ENCODE measurements around the gene CHCHD10. TPM values are rescaled to one million over a fixed set of nuclear protein-coding genes. Genes with fewer than 3 reads are reported as not detected.

Gene CHCHD10
- total RNA-seq, 1 experiment from 2014 or later, result 43.5 TPM

GRCh38 chr22:23772649-23773473 is 5.1 kb upstream of the CHCHD10 start, which contains the start of gene MMP11:
TSS of gene MMP11 (plus strand) at chr22:23772849. CDS start at chr22:23772871, 22 bp downstream.
- peak in 1 of 2 experiments; percentile 30 for DNase-seq
- H3K4me2 ChIP-seq, result peak within 1 kb of the TSS; percentile 90
- peak within 1 kb of the TSS; percentile 51; the same call in 1 of the 2 replicates for H3K4me3 ChIP-seq
- CTCF ChIA-PET, result interaction anchor here (1.0 kb wide), 1 partner anchor 85 kb away, joined by 9 read pairs; the partner anchor contains the start of gene SLC2A11
- no peaks in the 10 kb centered on the region for H3K27me3 ChIP-seq (ENCODE audit: insufficient read depth, low read depth)
- POLR2A ChIA-PET (ENCODE audit: unreplicated experiment), result interaction anchor here (0.6 kb wide), 1 partner anchor 22 kb away, joined by 3 read pairs; the partner anchor contains the start of gene ZNF70
- no peak within 1 kb of the TSS for H3K27ac ChIP-seq
- H3K9me3 ChIP-seq (ENCODE audit: insufficient read depth, low read depth), result no peaks in the 10 kb centered on the region
- BruUV-seq (replicated peaks), result no TSS peak
- intact Hi-C loops (cut with micrococcal nuclease; ENCODE audit: unreplicated experiment), result no loop called here
- peaks cover 3% of the 10 kb centered on the region; the same call in 1 of the 2 replicates for H3K4me1 ChIP-seq (replicated peaks; ENCODE audit: insufficient read depth)
- peak within 1 kb of the TSS; percentile 74; the same call in 1 of the 2 replicates for H2AFZ ChIP-seq
- peaks cover 31% of the 10 kb centered on the region; the same call in 1 of the 2 replicates for H3F3A ChIP-seq (ENCODE audit: insufficient read depth, low read depth)
- no peaks in the 10 kb centered on the region for H3K79me2 ChIP-seq (ENCODE audit: low read depth)
- H3K9me2 ChIP-seq (ENCODE audit: insufficient read depth), result no peaks in the 10 kb centered on the region
- no peaks in the 10 kb centered on the region for H4K20me1 ChIP-seq (ENCODE audit: insufficient read depth)
- no peak for TF ChIP-seq EZH2 (IDR thresholded peaks at IDR 0.05; ENCODE audit: low read depth)
- TF ChIP-seq, protein P1, sequence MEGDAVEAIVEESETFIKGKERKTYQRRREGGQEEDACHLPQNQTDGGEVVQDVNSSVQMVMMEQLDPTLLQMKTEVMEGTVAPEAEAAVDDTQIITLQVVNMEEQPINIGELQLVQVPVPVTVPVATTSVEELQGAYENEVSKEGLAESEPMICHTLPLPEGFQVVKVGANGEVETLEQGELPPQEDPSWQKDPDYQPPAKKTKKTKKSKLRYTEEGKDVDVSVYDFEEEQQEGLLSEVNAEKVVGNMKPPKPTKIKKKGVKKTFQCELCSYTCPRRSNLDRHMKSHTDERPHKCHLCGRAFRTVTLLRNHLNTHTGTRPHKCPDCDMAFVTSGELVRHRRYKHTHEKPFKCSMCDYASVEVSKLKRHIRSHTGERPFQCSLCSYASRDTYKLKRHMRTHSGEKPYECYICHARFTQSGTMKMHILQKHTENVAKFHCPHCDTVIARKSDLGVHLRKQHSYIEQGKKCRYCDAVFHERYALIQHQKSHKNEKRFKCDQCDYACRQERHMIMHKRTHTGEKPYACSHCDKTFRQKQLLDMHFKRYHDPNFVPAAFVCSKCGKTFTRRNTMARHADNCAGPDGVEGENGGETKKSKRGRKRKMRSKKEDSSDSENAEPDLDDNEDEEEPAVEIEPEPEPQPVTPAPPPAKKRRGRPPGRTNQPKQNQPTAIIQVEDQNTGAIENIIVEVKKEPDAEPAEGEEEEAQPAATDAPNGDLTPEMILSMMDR (conservative IDR thresholded peaks at IDR 0.05), result no peak
- H3K36me3 ChIP-seq (ENCODE audit: low read depth), result no peaks in the 10 kb centered on the region

DNA sequence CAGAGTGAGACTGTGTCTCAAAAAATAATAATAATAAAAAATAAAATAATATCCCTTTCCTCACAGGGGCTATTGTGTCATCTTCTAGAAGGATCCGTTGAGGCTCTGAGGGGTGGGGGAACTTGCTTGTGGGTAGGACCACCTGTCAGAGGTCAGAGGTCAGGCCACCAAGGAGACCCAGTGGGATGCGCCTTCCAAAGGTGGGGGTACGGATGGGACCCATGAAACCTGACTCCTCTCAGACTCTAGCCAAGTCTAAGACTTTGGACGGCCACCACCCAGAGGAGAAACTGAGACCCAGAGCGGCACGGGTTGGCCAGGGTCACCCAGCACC is 4.5 kb upstream of the CHCHD10 start:
- intact Hi-C loops (cut with micrococcal nuclease; ENCODE audit: unreplicated experiment), result no loop called here
- Histone ChIP-seq H3K9me2 (ENCODE audit: insufficient read depth) (no peaks in the 10 kb centered on the region), H3F3A (ENCODE audit: insufficient read depth, low read depth) (peaks cover 31% of the 10 kb centered on the region; the same call in 1 of the 2 replicates), H3K27me3 (ENCODE audit: insufficient read depth, low read depth) (no peaks in the 10 kb centered on the region), H4K20me1 (ENCODE audit: insufficient read depth) (no peaks in the 10 kb centered on the region), H3K4me2 (peak overlapping the region; percentile 90), H3K79me2 (ENCODE audit: low read depth) (peaks cover under 1% of the 10 kb centered on the region; the same call in 1 of the 2 replicates), H3K4me1 (replicated peaks; ENCODE audit: insufficient read depth) (peaks cover 3% of the 10 kb centered on the region; the same call in 1 of the 2 replicates), H3K9me3 (ENCODE audit: insufficient read depth, low read depth) (no peaks in the 10 kb centered on the region), H3K27ac (no peak overlapping the region), H2AFZ (peak overlapping the region; percentile 74; the same call in 1 of the 2 replicates), H3K36me3 (ENCODE audit: low read depth) (no peaks in the 10 kb centered on the region), H3K4me3 (peak overlapping the region; percentile 51; the same call in 1 of the 2 replicates)
- CTCF ChIA-PET, result interaction anchor here (1.0 kb wide), 1 partner anchor 85 kb away, joined by 9 read pairs; the partner anchor contains the start of gene SLC2A11
- POLR2A ChIA-PET (ENCODE audit: unreplicated experiment), result no interaction called here
- no peak for DNase-seq
- BruUV-seq (replicated peaks), result no TSS peak
- TF ChIP-seq, protein P1 (conservative IDR thresholded peaks at IDR 0.05), result no peak
- TF ChIP-seq EZH2 (IDR thresholded peaks at IDR 0.05; ENCODE audit: low read depth), result no peak

DNA sequence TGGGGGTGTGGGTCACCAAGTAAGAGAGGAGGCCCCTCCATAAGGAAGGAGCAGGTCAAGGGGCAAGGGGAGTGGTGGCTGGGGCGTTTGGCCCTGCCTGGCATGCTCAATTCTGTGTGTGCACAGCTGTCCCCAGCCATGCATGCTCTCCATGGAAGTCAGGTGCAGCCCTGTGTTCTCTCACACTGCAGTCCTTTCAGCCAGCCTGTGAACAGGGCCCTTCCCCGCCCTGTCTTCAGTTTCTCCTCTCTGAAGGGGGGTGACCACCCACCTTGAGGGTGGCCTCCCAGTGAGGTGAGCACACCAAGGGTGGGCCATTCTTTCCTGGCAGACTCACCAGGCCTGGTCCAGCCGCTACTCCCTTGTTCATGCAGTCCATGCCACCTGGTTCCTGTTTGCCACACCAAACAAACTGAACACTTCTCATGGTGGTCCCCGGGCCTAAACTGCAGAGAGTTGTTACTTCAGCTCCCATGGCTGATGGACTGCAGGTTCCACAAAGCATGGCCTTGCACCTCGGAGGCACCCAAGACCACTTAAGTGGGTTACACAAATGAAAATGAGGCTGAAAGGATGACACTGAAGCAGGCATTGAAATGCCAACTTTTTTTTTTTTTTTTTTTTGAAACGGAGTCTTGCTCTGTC is 1.7 kb upstream of the CHCHD10 start:
- Histone ChIP-seq H3K27me3 (ENCODE audit: insufficient read depth, low read depth) (no peaks in the 10 kb centered on the region), H3K9me3 (ENCODE audit: insufficient read depth, low read depth) (no peaks in the 10 kb centered on the region), H3K36me3 (ENCODE audit: low read depth) (peaks cover 4% of the 10 kb centered on the region; the same call in 1 of the 2 replicates), H3K27ac (no peak overlapping the region), H3F3A (ENCODE audit: insufficient read depth, low read depth) (peaks cover 28% of the 10 kb centered on the region; the same call in 1 of the 2 replicates), H3K4me3 (no peak overlapping the region), H3K4me2 (no peak overlapping the region), H3K4me1 (replicated peaks; ENCODE audit: insufficient read depth) (peaks cover 22% of the 10 kb centered on the region), H3K79me2 (ENCODE audit: low read depth) (peaks cover 10% of the 10 kb centered on the region), H3K9me2 (ENCODE audit: insufficient read depth) (no peaks in the 10 kb centered on the region), H4K20me1 (ENCODE audit: insufficient read depth) (peaks cover 20% of the 10 kb centered on the region), H2AFZ (no peak overlapping the region)
- TF ChIP-seq EZH2 (IDR thresholded peaks at IDR 0.05; ENCODE audit: low read depth), result no peak
- TF ChIP-seq, protein P1 (conservative IDR thresholded peaks at IDR 0.05), result no peak
- ChIA-PET POLR2A (ENCODE audit: unreplicated experiment) (no interaction called here), CTCF (interaction anchor here (0.7 kb wide), 1 partner anchor 54 kb away, joined by 6 read pairs; no protein-coding TSS in a partner anchor)
- intact Hi-C loops (cut with micrococcal nuclease; ENCODE audit: unreplicated experiment), result loop anchor here (5.0 kb wide), 1 partner anchor 88 kb away; the partner anchor contains the start of gene SLC2A11
- no peak for DNase-seq
- BruUV-seq (replicated peaks), result no TSS peak

All from PC-9 (cell line).